Measurements from ENCODE around the gene CEP89. TPM values are rescaled to one million over a fixed set of nuclear protein-coding genes. Genes with fewer than 3 reads are reported as not detected.
A peak's percentile ranks its signal among the peaks of the same experiment; 100 is the strongest.
"Not testable (repeated sequence)": the region's sequence is repeated elsewhere in the genome, so short reads cannot be mapped to it uniquely, and the experiment has no call there.

CEP89 gene
- total RNA-seq, 1 donor from 2014 or later, result 42.5 TPM

GRCh38 chr19:32869966-32870573, 101.7 kb downstream of the CEP89 start:
- Mint-ChIP-seq H3K27ac (ENCODE audit: unreplicated experiment) (no peak overlapping the region), H3K36me3 (ENCODE audit: unreplicated experiment) (no peaks in the 10 kb centered on the region), H3K9me3 (ENCODE audit: unreplicated experiment) (peaks cover 1% of the 10 kb centered on the region), H3K4me3 (ENCODE audit: unreplicated experiment) (no peak overlapping the region), H3K4me1 (ENCODE audit: low read depth, unreplicated experiment) (peaks cover 3% of the 10 kb centered on the region), H3K27me3 (ENCODE audit: unreplicated experiment) (no peaks in the 10 kb centered on the region)
- no peak for TF ChIP-seq CTCF (IDR thresholded peaks at IDR 0.05; ENCODE audit: partially characterized antibody, unreplicated experiment)
- no peak for DNase-seq

DNA sequence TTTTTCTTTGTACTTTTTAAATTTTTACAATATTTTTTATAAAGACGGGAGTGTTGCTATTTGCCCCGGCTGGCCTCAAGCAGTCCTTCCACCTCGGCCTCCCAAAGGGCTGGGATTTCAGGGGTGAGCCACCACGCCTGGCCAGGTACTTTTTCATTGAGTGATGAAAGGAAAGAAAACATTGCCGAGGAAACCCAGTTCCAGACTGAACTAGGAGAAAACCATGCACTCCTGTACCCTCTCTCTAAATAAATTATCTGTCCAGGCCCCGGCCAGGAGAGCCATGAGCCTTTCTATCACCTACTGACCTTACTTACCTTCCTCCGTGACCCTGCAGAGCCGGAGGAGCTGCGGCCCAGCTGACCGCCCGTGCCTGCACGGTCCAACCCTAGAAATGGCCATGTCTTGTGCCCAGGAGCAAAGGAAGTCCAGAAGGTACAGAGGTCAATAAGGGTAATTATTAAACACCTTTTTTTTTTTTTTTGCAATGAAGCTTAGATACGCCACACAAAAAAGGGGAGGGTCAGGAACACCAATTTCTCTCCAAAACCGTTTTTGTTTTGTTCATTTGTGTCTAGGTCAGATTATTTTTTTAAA, 102.3 kb downstream of the CEP89 start, which contains the start of gene SLC7A9:
Gene SLC7A9, minus strand, starts transcription at position 399 of the 597 bp plus-strand sequence. CDS start 1,233 bp downstream, outside the sequence.
- TF ChIP-seq CTCF (IDR thresholded peaks at IDR 0.05; ENCODE audit: partially characterized antibody, unreplicated experiment), result no peak
- H3K4me1 Mint-ChIP-seq (ENCODE audit: low read depth, unreplicated experiment), result peaks cover 3% of the 10 kb centered on the region
- no peak for DNase-seq
- peaks cover 1% of the 10 kb centered on the region for H3K9me3 Mint-ChIP-seq (ENCODE audit: unreplicated experiment)
- H3K4me3 Mint-ChIP-seq (ENCODE audit: unreplicated experiment), result no peak within 1 kb of the TSS
- no peak within 1 kb of the TSS for H3K27ac Mint-ChIP-seq (ENCODE audit: unreplicated experiment)
- no peaks in the 10 kb centered on the region for H3K36me3 Mint-ChIP-seq (ENCODE audit: unreplicated experiment)
- no peaks in the 10 kb centered on the region for H3K27me3 Mint-ChIP-seq (ENCODE audit: unreplicated experiment)

- Mint-ChIP-seq H3K36me3 (ENCODE audit: unreplicated experiment) (no peaks in the 10 kb centered on the region), H3K4me3 (ENCODE audit: unreplicated experiment) (no peak overlapping the region), H3K4me1 (ENCODE audit: low read depth, unreplicated experiment) (peaks cover 3% of the 10 kb centered on the region), H3K27ac (ENCODE audit: unreplicated experiment) (no peak overlapping the region), H3K27me3 (ENCODE audit: unreplicated experiment) (no peaks in the 10 kb centered on the region), H3K9me3 (ENCODE audit: unreplicated experiment) (peaks cover 1% of the 10 kb centered on the region)
- TF ChIP-seq CTCF (IDR thresholded peaks at IDR 0.05; ENCODE audit: partially characterized antibody, unreplicated experiment), result no peak
- no peak for DNase-seq
Observed at GRCh38 chr19:32868206-32868950, 103.4 kb downstream of the CEP89 start.

GRCh38 chr19:32867436-32867835, 104.3 kb downstream of the CEP89 start:
- not testable (repeated sequence) for H3K36me3 Mint-ChIP-seq (ENCODE audit: unreplicated experiment); H3K27ac Mint-ChIP-seq (ENCODE audit: unreplicated experiment); H3K4me1 Mint-ChIP-seq (ENCODE audit: low read depth, unreplicated experiment); DNase-seq; H3K27me3 Mint-ChIP-seq (ENCODE audit: unreplicated experiment); H3K4me3 Mint-ChIP-seq (ENCODE audit: unreplicated experiment); H3K9me3 Mint-ChIP-seq (ENCODE audit: unreplicated experiment)

DNA sequence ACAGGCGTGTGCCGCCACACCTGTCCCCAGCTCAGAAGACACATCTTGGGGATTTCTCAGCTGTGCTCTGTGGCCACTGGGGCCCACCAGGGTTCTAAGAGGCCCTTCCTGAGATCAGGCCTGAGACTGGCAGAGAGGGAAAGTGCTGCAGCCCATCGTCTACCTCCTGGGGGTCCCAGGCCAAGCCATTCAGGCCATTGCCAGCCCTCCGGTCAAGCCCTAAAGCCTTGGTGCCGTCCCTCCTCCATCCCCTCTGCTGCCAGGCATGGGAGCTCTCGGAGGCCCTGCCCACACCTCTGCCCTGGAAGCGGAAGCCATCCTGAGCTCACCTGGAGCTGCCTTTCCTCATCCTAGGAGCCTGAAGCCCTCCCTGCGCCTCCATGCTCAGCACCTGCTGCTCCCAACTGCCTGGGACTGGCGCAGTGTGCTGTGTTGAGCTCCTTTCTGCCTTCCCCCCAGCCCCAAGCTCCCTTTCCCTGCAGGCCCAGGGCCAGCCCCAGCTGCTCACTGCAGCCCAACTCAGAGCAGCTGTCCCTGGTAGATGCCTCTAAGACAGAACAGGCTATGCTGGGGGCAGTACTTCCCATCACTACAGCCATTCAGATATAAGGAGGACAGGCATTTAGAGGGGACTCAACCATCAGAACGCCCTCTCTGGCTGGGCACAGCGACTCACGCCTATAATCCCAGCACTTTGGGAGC, 105.0 kb downstream of the CEP89 start:
- Mint-ChIP-seq H3K9me3 (ENCODE audit: unreplicated experiment) (peaks cover 1% of the 10 kb centered on the region), H3K4me3 (ENCODE audit: unreplicated experiment) (no peak overlapping the region), H3K36me3 (ENCODE audit: unreplicated experiment) (no peaks in the 10 kb centered on the region), H3K27ac (ENCODE audit: unreplicated experiment) (peak overlapping the region; percentile 48), H3K4me1 (ENCODE audit: low read depth, unreplicated experiment) (peaks cover 3% of the 10 kb centered on the region), H3K27me3 (ENCODE audit: unreplicated experiment) (no peaks in the 10 kb centered on the region)
- DNase-seq, result no peak
- TF ChIP-seq CTCF (IDR thresholded peaks at IDR 0.05; ENCODE audit: partially characterized antibody, unreplicated experiment), result no peak

Data from glutamatergic neuron (in vitro differentiated cells).